ENCODE data around the gene ISM1.
"Not testable (repeated sequence)": the region's sequence is repeated elsewhere in the genome, so short reads cannot be mapped to it uniquely, and the experiment has no call there.

Gene ISM1

DNA sequence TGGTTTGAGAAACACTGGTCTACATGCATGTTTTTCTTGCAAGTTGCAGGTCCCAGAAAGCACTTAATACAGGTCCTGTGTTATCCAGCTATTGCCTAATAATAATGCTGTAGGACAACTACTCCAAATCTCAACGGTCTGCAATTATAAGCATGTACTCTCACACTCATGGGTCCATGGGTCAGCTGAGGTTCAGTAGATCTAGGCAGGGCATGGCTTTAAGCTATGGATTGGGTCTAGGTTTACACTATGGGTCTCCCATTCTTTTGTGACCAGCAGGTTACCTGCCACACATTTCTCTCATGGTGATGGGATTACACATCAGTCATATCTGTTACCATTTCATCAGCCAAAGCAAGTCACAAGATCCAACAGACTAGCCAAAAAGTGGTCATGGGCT is 13.9 kb downstream of the ISM1 start:
- TF ChIP-seq, protein P1, sequence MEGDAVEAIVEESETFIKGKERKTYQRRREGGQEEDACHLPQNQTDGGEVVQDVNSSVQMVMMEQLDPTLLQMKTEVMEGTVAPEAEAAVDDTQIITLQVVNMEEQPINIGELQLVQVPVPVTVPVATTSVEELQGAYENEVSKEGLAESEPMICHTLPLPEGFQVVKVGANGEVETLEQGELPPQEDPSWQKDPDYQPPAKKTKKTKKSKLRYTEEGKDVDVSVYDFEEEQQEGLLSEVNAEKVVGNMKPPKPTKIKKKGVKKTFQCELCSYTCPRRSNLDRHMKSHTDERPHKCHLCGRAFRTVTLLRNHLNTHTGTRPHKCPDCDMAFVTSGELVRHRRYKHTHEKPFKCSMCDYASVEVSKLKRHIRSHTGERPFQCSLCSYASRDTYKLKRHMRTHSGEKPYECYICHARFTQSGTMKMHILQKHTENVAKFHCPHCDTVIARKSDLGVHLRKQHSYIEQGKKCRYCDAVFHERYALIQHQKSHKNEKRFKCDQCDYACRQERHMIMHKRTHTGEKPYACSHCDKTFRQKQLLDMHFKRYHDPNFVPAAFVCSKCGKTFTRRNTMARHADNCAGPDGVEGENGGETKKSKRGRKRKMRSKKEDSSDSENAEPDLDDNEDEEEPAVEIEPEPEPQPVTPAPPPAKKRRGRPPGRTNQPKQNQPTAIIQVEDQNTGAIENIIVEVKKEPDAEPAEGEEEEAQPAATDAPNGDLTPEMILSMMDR (IDR thresholded peaks at IDR 0.05; ENCODE audit: low read depth, low read length) = no peak

DNA sequence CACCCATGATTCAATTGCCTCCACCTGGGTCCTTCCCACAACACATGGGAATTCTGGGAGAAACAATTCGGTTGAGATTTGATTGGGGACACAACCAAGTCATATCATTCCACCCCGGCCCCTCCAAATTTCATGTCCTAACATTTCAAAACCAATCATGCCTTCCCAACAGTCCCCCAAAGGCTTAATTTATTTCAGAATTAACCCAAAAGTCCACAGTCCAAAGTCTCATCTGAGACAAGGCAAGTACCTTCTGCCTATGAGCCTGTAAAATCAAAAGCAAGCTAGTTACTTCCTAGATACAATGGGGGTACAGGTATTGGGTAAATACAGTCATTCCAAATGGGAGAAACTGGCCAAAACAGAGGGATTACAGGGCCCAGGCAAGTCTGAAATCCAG is 15.3 kb downstream of the ISM1 start:
- not testable (repeated sequence) for DNase-seq (ENCODE audit: extremely low read depth, low read depth)

More for the DNA sequence above, 13.9 kb downstream of the ISM1 start:
- no peak for DNase-seq (ENCODE audit: extremely low read depth, low read depth)

DNA sequence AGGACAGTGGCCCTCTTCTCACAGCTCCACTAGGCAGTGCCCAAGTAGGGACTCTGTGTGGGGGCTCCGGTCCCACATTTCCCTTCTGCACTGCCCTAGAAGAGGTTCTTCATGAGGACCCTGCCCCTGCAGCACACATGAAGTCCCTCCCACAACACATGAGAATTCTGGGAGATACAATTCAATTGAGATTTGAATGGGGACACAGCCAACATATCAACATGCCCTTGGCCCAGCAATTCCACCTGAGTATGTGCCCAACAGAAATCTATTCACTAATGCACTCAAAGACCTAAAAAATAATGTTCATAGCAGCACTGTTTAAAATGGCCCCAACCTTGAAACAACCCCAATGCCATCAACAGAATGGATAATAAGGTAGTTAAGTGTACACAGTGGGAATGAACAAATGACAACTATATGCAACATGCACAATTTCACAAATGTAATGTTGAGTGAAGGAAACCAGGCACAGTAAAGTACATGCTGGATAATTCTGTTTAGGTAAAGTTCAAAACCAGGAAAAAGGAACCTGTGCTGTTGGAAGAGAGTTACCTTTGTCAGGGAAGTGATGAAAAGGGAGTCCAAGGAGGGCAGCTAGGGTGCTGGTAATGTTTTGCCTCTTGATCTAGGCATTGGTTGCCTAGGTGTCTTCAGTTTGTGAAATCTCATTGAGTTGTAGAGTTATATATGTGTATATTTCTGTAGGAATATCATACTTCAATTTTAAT is 16.1 kb downstream of the ISM1 start:
- no peak for DNase-seq (ENCODE audit: extremely low read depth, low read depth)
- TF ChIP-seq, protein P1 (IDR thresholded peaks at IDR 0.05; ENCODE audit: low read depth, low read length) = no peak

DNA sequence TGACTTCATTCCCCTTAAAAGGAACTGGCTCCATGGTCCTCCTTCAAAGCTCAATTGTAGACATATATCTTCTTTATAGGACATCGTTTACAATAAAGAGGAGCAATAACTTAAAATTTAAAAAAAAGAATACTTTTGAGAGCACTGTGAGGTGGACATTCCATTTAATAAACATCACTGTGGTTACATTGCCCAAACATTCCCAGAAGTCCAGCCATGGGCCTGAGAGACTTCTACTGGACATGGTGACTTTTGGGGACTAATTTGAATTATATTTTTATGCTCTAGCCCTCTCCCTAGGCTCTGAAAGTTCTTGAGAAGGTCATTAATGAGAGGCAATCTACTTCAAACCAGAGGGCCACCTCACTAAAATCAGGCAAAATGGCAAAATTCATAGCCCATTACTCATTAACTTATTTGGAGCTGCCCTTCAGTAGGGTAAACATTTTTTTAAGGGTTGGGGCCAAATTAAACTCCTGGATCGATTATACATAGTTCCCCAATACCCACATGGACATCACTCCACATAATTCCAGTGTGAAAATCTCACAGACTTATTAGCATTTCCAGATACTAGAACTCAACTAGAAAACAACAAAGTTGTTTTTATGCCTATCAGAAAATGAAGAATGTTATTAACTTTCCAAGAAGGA is 17.1 kb downstream of the ISM1 start:
- DNase-seq (ENCODE audit: extremely low read depth, low read depth) = no peak
- TF ChIP-seq, protein P1 (IDR thresholded peaks at IDR 0.05; ENCODE audit: low read depth, low read length) = no peak

DNA sequence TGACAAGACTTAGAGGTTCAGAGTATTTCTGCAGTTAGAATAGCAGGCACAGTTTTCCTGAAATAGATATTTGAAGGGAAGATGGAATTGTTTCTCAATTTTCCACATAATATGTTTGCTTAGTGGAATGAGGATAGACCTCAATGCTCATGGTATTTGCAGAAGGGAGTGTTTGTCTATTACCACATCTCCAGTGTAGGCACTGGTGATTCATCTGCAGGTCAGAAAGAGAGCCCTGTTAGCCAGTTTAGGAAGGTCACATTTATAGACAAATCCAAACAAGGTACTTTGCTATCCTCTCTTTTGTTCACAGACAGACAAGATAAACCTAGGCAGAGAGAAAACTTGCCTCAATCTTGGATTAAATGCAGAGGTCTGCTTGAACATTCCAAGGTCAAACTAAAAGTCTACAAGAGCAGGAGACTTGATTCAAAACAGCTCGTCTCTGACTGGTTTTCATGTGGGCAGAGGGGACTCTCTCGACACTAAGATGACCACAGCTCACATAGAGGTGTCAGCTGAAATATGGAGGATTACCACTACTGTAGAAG is 22.8 kb downstream of the ISM1 start:
- TF ChIP-seq, protein P1 (IDR thresholded peaks at IDR 0.05; ENCODE audit: low read depth, low read length) = no peak
- DNase-seq (ENCODE audit: extremely low read depth, low read depth) = no peak

DNA sequence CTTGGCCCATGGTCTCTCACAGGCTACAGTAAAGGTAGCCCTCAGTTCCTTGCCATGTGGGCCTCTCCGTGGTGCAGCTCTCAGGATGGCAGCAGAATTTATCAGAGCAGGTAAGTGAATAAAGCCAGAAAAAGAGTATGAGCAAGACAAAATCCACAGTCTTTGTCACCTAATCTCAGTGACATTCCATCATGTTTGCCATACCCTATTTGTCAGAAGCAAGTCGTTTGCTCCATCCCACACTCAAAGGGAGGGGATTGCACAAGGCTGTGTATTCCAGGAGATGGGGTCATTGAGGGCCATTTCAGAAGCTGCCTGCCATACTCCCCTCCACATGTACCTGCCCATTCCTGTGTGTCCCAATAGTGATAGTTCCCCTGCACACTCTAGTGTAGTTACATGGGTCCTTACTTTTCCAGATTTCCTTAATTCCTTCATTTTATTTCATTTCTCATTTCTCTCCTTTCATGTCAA is 24.2 kb downstream of the ISM1 start:
- DNase-seq (ENCODE audit: extremely low read depth, low read depth) = no peak
- TF ChIP-seq, protein P1 (IDR thresholded peaks at IDR 0.05; ENCODE audit: low read depth, low read length) = no peak

DNA sequence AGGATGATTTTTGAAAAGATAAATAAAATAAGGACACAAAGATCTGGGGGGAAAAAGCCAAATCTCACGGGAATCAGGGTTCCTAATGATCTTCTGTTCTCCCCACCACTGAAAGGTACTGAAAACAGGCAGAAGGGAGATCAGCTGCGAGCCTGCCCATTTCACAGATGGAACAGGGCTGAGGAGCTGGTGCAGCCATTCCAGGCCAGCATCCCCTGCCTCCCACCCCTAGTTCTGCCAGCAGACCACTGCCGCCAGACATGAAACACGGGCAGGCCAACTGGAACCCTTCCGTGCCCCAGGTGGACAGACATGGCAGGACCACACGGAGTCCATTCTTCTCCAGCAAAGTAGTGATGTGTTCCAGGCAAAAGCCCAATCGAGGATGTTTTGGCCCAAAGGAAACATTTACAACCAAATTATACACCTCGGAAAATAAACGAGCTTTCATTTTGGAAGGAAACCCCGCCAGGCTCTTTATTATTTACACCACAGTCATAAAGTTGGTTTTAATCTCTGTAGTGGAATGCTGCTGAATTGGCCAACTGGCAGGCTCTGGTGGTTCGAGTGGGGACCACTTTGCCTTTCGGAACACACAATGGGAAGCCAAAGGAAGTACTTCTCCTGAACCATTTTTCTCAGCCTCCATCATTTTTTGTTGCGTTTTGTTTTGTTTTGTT is 28.2 kb downstream of the ISM1 start:
- TF ChIP-seq, protein P1 (IDR thresholded peaks at IDR 0.05; ENCODE audit: low read depth, low read length) = no peak
- DNase-seq (ENCODE audit: extremely low read depth, low read depth) = no peak

All from AG09319 (cell line).